ENCODE results near the gene FER1L5.

The FER1L5 gene

DNA sequence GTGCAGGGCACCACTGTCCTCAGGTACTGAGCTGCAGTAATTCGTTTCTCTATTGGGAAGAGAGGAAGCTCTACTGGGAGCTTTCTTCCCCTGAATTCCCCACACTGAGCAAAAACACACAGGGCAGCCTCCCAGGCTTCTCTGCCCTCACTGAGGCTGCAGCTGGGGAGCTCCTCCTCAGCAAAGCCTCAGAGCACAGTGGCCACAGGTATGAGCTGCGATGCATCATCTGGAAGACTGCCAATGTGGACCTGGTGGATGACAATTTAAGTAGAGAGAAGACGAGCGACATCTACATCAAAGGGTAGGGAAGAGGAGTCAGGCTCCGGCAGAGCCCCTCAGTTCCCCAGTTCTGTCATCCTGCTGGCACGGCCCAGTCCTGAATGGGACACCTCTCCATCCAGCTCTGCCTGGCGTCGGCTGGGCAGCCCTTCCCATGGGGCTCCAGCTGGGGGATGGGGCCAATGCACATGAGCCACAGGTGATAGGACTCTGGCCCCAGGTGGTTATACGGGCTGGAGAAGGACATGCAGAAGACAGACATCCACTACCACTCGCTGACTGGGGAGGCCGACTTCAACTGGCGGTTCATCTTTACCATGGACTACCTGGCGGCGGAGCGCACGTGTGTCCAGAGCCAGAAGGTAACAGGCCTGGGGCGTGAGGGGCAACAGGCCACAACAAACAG lies 59.7 kb downstream of the FER1L5 start:
- no peak for DNase-seq (ENCODE audit: insufficient read length)
- TF ChIP-seq POLR2AphosphoS5 (IDR thresholded peaks at IDR 0.05; ENCODE audit: low read depth, low read length), result no peak
- no peak for TF ChIP-seq POLR2A (IDR thresholded peaks at IDR 0.05; ENCODE audit: low read depth, low read length)
- TF ChIP-seq TAF1 (IDR thresholded peaks at IDR 0.05; ENCODE audit: borderline replicate concordance, low read depth, low read length), result no peak
- FAIRE-seq, result no peak

DNA sequence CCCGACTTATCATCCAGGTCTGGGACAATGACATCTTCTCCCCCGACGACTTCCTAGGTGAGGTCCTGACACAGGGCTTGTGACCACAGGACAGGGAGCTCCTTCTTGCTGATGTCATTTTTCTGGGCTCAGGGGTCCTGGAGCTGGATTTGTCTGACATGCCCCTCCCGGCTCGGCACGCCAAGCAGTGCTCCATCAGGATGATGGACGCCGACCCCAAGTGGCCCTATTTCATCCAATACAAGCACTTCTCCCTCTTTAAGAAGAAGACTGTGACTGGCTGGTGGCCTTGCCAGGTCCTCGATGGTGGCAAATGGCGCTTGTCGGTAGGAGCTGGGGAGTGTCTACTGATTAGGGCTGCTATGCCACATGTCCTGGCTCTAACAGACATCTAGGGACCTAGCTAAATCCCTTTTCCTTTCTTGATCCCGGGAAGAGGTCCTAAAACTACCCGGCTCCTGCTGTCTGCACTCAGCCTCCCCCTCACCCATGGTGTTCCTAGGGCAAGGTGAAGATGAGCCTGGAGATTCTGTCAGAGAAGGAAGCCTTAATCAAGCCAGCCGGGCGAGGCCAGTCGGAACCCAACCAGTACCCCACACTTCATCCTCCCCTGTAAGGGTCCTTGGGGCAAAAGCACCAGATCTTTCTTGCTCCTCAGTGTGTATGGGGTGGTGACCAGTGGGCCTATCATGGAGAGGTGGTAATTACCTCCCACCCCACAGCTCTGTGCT lies 60.6 kb downstream of the FER1L5 start:
- TF ChIP-seq POLR2A (IDR thresholded peaks at IDR 0.05; ENCODE audit: low read depth, low read length) (no peak), POLR2AphosphoS5 (IDR thresholded peaks at IDR 0.05; ENCODE audit: low read depth, low read length) (no peak), TAF1 (IDR thresholded peaks at IDR 0.05; ENCODE audit: borderline replicate concordance, low read depth, low read length) (no peak)
- FAIRE-seq (no peak), DNase-seq (ENCODE audit: insufficient read length) (no peak)

DNA sequence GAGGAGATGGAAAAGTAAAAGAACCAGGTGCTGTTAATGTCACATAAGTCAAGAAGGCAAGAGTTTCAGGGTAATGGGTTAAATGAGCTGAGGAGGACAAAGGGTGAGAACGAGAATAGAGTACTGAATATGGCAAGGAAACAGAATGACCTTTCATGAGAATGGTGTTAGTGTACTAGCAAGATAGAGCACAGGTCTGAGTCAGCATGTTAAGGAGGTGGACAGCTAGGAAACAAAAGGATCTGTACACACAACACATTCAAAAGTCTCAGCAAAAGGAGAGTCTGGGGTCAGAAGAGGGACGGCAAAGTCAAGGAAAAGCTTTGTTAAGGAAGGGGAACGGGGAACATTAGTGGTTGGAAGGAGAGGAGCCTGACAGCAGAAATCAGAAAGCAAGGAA lies 68.4 kb downstream of the FER1L5 start:
- no peak for DNase-seq (ENCODE audit: insufficient read length)
- no peak for TF ChIP-seq POLR2A (IDR thresholded peaks at IDR 0.05; ENCODE audit: low read depth, low read length)
- TF ChIP-seq TAF1 (IDR thresholded peaks at IDR 0.05; ENCODE audit: borderline replicate concordance, low read depth, low read length), result no peak
- TF ChIP-seq POLR2AphosphoS5 (IDR thresholded peaks at IDR 0.05; ENCODE audit: low read depth, low read length), result no peak
- FAIRE-seq, result no peak

DNA sequence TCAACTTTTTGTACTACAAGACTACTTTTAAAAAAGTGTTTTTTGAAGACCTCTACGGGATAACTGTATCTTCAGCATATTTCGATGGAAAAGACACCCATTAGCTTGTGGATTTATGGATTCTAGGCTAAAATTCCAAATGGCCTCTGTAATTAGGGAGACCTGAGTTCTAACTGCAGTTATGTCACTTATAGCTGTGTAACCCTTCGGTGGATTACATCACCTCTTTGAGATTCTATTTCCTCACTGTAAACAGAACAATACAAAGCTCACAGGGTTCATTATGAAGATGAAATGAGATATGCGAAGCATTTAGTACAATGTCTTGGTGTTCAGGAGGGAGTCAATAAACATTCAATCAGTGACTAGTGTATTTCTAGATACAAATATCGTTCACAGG lies 73.1 kb downstream of the FER1L5 start:
- FAIRE-seq (no peak), DNase-seq (ENCODE audit: insufficient read length) (no peak)
- no peak for TF ChIP-seq POLR2AphosphoS5 (IDR thresholded peaks at IDR 0.05; ENCODE audit: low read depth, low read length)
- no peak for TF ChIP-seq TAF1 (IDR thresholded peaks at IDR 0.05; ENCODE audit: borderline replicate concordance, low read depth, low read length)
- no peak for TF ChIP-seq POLR2A (IDR thresholded peaks at IDR 0.05; ENCODE audit: low read depth, low read length)

DNA sequence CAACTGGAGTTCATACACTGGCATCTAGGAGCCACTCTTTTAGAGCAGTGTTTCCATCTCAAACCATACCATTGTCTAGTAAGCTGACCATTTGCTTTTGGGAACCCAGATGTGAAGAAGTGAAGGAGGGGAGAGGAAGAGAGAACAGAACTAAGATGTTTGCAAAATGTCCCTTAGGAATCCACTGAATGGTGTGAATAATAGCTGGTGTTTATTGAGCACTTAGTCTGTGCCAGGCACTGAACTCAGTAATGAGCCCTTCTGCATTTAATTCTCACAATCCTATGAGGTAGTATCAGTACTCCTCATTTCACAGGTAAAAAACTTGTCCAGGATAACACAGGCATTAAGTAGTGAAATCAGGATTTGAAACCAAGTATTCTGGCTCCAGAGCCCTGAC lies 73.8 kb downstream of the FER1L5 start:
- no peak for FAIRE-seq

DNA sequence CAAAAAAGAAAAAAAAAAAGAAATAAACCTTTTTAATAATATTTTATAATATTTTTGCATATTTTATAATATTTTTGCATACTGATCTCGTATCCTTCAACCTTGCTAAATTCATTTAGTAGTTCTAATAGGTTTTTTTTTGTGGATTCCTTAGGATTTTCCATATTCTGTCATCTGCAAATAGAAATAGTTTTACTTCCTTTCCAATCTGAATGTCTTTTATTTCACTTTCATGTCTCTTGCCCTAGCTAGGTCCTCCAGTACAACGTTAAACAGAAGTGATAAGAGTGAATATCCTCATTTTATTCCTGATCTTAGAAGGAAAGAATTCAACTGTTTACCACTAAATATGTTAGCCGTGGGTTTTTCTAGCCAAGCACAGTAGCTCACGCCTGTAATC lies 83.6 kb downstream of the FER1L5 start:
- no peak for FAIRE-seq
- no peak for DNase-seq (ENCODE audit: insufficient read length)
- TF ChIP-seq TAF1 (IDR thresholded peaks at IDR 0.05; ENCODE audit: borderline replicate concordance, low read depth, low read length), result no peak
- no peak for TF ChIP-seq POLR2A (IDR thresholded peaks at IDR 0.05; ENCODE audit: low read depth, low read length)
- TF ChIP-seq POLR2AphosphoS5 (IDR thresholded peaks at IDR 0.05; ENCODE audit: low read depth, low read length), result no peak

More for the DNA sequence above, 73.8 kb downstream of the FER1L5 start:
- no peak for DNase-seq (ENCODE audit: insufficient read length)
- no peak for TF ChIP-seq POLR2A (IDR thresholded peaks at IDR 0.05; ENCODE audit: low read depth, low read length)

DNA sequence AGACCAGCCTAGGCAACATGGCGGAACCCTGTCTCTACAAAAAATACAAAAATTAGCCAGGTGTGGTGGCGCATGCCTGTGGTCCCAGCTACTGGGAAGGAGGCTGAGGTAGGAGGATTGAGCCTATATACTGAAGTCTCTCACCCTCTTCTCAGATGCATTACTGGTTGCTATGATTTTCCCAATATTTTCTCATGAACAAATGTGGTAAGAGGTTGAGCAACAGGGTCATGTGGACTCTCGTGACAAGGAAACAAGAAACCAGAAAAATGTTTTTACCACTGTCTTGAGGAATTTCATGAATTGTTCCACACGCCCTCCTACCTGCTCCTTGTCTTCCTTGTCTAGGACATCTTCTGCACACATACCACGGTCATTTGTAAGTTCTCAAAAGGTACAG lies 84.9 kb downstream of the FER1L5 start:
- FAIRE-seq, result no peak
- DNase-seq (ENCODE audit: insufficient read length), result no peak
- TF ChIP-seq POLR2AphosphoS5 (IDR thresholded peaks at IDR 0.05; ENCODE audit: low read depth, low read length), result no peak
- no peak for TF ChIP-seq POLR2A (IDR thresholded peaks at IDR 0.05; ENCODE audit: low read depth, low read length)
- no peak for TF ChIP-seq TAF1 (IDR thresholded peaks at IDR 0.05; ENCODE audit: borderline replicate concordance, low read depth, low read length)

DNA sequence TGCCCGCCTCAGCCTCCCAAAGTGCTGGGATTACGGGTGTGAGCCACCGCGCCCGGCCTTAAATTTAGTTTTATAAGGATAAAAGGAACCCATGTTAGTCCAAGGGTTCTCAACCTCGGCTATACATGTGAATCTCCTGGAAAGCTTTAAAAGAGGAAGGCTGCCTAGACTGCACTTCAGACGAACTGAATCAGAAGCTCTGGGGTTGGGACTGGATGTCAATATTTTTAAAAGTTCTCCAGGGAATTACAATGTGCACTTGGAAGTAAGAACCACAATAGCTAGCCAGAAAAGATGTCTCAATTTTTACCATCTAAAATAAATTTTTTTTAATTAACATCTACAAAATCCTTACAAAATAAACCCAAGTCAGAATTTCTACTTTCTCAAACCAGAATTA lies 87.2 kb downstream of the FER1L5 start:
- TF ChIP-seq POLR2A (IDR thresholded peaks at IDR 0.05; ENCODE audit: low read depth, low read length) (no peak), POLR2AphosphoS5 (IDR thresholded peaks at IDR 0.05; ENCODE audit: low read depth, low read length) (no peak), TAF1 (IDR thresholded peaks at IDR 0.05; ENCODE audit: borderline replicate concordance, low read depth, low read length) (no peak)
- FAIRE-seq, result no peak
- DNase-seq (ENCODE audit: insufficient read length), result no peak

DNA sequence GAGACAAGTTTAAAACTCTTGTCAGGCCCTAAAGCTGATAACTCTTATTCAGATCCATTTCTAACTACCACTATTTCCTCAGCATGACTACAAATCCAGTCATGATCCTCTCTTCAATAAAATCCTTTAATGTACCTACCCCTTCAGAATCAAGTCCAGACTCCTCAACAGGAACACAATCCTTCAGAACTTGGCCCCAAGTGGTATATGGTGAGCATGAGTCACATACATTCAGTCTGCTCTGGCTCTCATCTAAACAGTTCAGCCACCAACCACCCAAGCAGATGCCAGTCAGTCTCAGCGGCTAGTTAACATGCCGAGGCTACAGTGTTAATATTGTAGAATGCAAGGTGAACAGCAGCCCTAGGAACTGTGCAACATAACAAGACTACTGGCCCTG lies 87.6 kb downstream of the FER1L5 start:
- FAIRE-seq (no peak), DNase-seq (ENCODE audit: insufficient read length) (no peak)
- no peak for TF ChIP-seq TAF1 (IDR thresholded peaks at IDR 0.05; ENCODE audit: borderline replicate concordance, low read depth, low read length)
- TF ChIP-seq POLR2A (IDR thresholded peaks at IDR 0.05; ENCODE audit: low read depth, low read length), result no peak
- no peak for TF ChIP-seq POLR2AphosphoS5 (IDR thresholded peaks at IDR 0.05; ENCODE audit: low read depth, low read length)

DNA sequence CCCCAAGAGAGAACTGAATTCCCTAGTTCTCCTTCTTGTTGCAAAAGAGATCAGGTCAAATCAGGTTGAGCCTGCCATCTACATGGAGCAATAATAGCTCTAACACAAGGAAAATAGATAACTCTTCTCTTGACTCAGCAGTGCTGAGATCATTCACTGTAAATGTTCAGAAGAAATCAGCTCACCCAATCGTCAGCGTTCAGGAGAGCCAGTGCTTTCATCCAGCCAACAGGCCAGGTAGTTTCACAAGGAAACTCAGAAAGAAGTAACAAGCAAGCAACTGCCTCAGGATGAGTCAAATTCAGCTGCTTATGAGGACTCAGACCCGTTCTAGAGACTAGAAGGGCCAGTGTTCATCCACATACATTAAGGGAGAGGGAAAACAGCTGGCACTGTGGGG lies 91.4 kb downstream of the FER1L5 start:
- FAIRE-seq, result no peak
- DNase-seq (ENCODE audit: insufficient read length), result no peak
- no peak for TF ChIP-seq POLR2A (IDR thresholded peaks at IDR 0.05; ENCODE audit: low read depth, low read length)

DNA sequence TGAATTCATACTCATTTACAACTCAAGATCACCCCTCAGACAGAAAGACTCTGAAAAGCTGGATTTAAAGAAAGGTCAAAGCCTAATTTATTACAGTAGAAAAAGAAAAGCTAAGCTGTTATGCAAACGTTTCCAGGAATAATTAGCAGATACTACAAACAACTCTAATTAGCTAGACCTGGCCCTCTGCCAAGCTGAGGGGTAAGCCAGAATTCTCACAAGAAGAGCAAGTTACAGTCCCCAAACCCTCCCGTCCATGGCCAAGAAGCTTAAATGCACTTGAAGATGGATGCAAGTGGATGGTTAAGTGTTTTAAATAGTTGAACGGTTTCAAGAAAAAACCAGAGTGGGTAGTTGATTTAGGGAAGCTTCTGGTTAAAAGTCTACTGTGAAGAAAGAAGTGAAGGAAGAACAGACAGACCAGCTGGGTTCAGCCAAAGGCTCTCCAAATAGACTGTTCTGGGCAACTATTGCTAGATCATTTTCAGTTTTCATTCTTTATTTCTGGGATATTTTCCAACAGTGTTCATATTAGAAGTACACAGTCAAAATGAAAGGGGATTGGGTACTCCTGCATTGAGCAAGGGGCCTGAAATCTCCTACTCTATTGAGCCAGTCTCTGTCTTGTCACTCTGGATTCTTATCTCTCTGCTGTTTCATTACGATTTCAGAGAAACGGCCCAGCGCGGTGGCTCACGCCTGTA lies 92.5 kb downstream of the FER1L5 start:
- DNase-seq (ENCODE audit: insufficient read length) (no peak), FAIRE-seq (no peak)
- TF ChIP-seq POLR2A (IDR thresholded peaks at IDR 0.05; ENCODE audit: low read depth, low read length) (no peak), TAF1 (IDR thresholded peaks at IDR 0.05; ENCODE audit: borderline replicate concordance, low read depth, low read length) (no peak), POLR2AphosphoS5 (IDR thresholded peaks at IDR 0.05; ENCODE audit: low read depth, low read length) (no peak)

DNA sequence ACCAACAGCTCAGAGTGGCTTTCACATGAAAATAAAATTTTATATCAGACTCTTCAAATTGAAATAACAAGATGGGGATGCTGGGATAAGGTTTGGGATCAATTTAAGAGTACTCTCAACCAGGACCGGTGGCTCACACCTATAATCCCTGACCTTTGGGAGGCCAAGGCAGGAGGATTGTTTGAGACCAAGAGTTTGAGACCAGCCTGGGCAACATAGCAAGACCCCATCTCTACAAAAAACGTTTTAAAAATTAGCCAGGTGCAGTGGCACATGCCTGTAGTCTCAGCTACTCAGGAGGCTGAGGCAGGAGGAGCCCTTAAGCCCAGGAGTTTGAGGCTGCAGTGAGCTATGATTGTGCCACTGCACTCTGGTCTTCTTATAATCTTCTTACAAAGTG lies 94.7 kb downstream of the FER1L5 start:
- TF ChIP-seq POLR2A (IDR thresholded peaks at IDR 0.05; ENCODE audit: low read depth, low read length) (no peak), TAF1 (IDR thresholded peaks at IDR 0.05; ENCODE audit: borderline replicate concordance, low read depth, low read length) (no peak), POLR2AphosphoS5 (IDR thresholded peaks at IDR 0.05; ENCODE audit: low read depth, low read length) (no peak)
- DNase-seq (ENCODE audit: insufficient read length) (no peak), FAIRE-seq (no peak)
